Measurements from ENCODE around the gene FOXJ3.

- TF ChIP-seq, protein P1, sequence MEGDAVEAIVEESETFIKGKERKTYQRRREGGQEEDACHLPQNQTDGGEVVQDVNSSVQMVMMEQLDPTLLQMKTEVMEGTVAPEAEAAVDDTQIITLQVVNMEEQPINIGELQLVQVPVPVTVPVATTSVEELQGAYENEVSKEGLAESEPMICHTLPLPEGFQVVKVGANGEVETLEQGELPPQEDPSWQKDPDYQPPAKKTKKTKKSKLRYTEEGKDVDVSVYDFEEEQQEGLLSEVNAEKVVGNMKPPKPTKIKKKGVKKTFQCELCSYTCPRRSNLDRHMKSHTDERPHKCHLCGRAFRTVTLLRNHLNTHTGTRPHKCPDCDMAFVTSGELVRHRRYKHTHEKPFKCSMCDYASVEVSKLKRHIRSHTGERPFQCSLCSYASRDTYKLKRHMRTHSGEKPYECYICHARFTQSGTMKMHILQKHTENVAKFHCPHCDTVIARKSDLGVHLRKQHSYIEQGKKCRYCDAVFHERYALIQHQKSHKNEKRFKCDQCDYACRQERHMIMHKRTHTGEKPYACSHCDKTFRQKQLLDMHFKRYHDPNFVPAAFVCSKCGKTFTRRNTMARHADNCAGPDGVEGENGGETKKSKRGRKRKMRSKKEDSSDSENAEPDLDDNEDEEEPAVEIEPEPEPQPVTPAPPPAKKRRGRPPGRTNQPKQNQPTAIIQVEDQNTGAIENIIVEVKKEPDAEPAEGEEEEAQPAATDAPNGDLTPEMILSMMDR (IDR thresholded peaks at IDR 0.05), result no peak
- TF ChIP-seq POLR2A (IDR thresholded peaks at IDR 0.05), result no peak
These were observed 196.4 kb downstream of the FOXJ3 start for GRCh38 chr1:42138586-42138985.
